HEK293 (cell line): ENCODE data around the gene IKZF4.

Source experiments
- GLIS1 ChIP-seq: fragments of 450-650 bp; formaldehyde crosslinking; IDR thresholded peaks from 2 replicates; pipeline ENCODE4 v1.5.1; 2016; ENCODE audit warnings: missing biosample characterization, missing genetic modification characterization
- HOXA7 ChIP-seq: sonication (generic); formaldehyde crosslinking; IDR thresholded peaks from 2 replicates; pipeline ENCODE4 v1.8.1; 2022; ENCODE audit warnings: missing genetic modification reagents, borderline replicate concordance
- OVOL3 ChIP-seq: fragments of 450-650 bp; formaldehyde crosslinking; IDR thresholded peaks from 2 replicates; pipeline ENCODE4 v1.5.1; 2016; ENCODE audit warnings: missing biosample characterization, missing genetic modification characterization
- PRDM1 ChIP-seq: fragments of 450-650 bp; formaldehyde crosslinking; IDR thresholded peaks from 2 replicates; pipeline ENCODE4; 2016; ENCODE audit warnings: missing biosample characterization, missing genetic modification characterization
- REST ChIP-seq: fragments of 450-650 bp; formaldehyde crosslinking; IDR thresholded peaks from 2 replicates; pipeline ENCODE4 v1.5.1; 2016; ENCODE audit warnings: missing biosample characterization, missing genetic modification characterization
- ZBTB7A ChIP-seq: fragments of 450-650 bp; formaldehyde crosslinking; IDR thresholded peaks from 2 replicates; pipeline ENCODE4 v1.5.1; 2016; ENCODE audit warnings: low read depth, missing biosample characterization, missing genetic modification characterization
- ZFP3 ChIP-seq: fragments of 450-650 bp; formaldehyde crosslinking; IDR thresholded peaks from 2 replicates; pipeline ENCODE4 v1.5.1; 2016; ENCODE audit warnings: low read depth, missing biosample characterization, missing genetic modification characterization
- ZNF2 ChIP-seq: fragments of 450-650 bp; formaldehyde crosslinking; IDR thresholded peaks from 2 replicates; pipeline ENCODE4 v1.5.1; 2016; ENCODE audit warnings: missing biosample characterization, missing genetic modification characterization
- ZNF202 ChIP-seq: fragments of 450-650 bp; formaldehyde crosslinking; IDR thresholded peaks from 2 replicates; pipeline ENCODE4 v1.5.1; 2016; ENCODE audit warnings: missing biosample characterization, missing genetic modification characterization, borderline replicate concordance
- ZNF24 ChIP-seq: fragments of 450-650 bp; formaldehyde crosslinking; IDR thresholded peaks from 2 replicates; pipeline ENCODE4 v1.5.1; 2016; ENCODE audit warnings: missing biosample characterization, missing genetic modification characterization
- ZNF311 ChIP-seq: fragments of 450-650 bp; formaldehyde crosslinking; IDR thresholded peaks from 2 replicates; pipeline ENCODE4 v1.5.1; 2017; ENCODE audit warnings: missing biosample characterization, missing genetic modification characterization, borderline replicate concordance
- ZNF350 ChIP-seq: fragments of 450-650 bp; formaldehyde crosslinking; IDR thresholded peaks from 2 replicates; pipeline ENCODE4 v1.5.0; 2017; ENCODE audit warnings: missing biosample characterization, mild to moderate bottlenecking, missing genetic modification characterization
- ZNF394 ChIP-seq: fragments of 450-650 bp; formaldehyde crosslinking; IDR thresholded peaks from 2 replicates; pipeline ENCODE4 v1.5.1; 2016; ENCODE audit warnings: missing biosample characterization, missing genetic modification characterization, mild to moderate bottlenecking, moderate library complexity, borderline replicate concordance
- ZNF423 ChIP-seq: fragments of 450-650 bp; formaldehyde crosslinking; IDR thresholded peaks from 2 replicates; pipeline ENCODE4 v1.5.1; 2016; ENCODE audit warnings: missing biosample characterization, missing genetic modification characterization
- ZNF518A ChIP-seq: fragments of 450-650 bp; formaldehyde crosslinking; conservative IDR thresholded peaks from 2 replicates; pipeline ENCODE4 v1.5.1; 2016; ENCODE audit warnings: low read depth, missing biosample characterization, missing genetic modification characterization
- ZNF530 ChIP-seq: fragments of 450-650 bp; formaldehyde crosslinking; IDR thresholded peaks from 2 replicates; pipeline ENCODE4 v1.5.1; 2016; ENCODE audit warnings: low read depth, missing biosample characterization, missing genetic modification characterization
- ZNF561 ChIP-seq: fragments of 450-650 bp; IDR thresholded peaks from 2 replicates; pipeline ENCODE4 v1.5.1; 2018; ENCODE audit warnings: missing biosample characterization, missing genetic modification characterization, borderline replicate concordance
- ZNF571 ChIP-seq: fragments of 450-650 bp; formaldehyde crosslinking; IDR thresholded peaks from 2 replicates; pipeline ENCODE4 v1.5.0; 2017; ENCODE audit warnings: missing biosample characterization, missing genetic modification characterization
- ZNF701 ChIP-seq: fragments of 450-650 bp; formaldehyde crosslinking; IDR thresholded peaks from 2 replicates; pipeline ENCODE4 v1.5.1; 2016; ENCODE audit warnings: missing biosample characterization, missing genetic modification characterization
- ZNF776 ChIP-seq: fragments of 450-650 bp; formaldehyde crosslinking; IDR thresholded peaks from 2 replicates; pipeline ENCODE4 v1.5.0; 2017; ENCODE audit warnings: missing biosample characterization, missing genetic modification characterization, borderline replicate concordance
- ZNF777 ChIP-seq: fragments of 450-650 bp; formaldehyde crosslinking; IDR thresholded peaks from 2 replicates; pipeline ENCODE4 v1.5.1; 2017; ENCODE audit warnings: missing biosample characterization, missing genetic modification characterization, borderline replicate concordance
- TF ChIP-seq, protein P1 (sequence below): fragments of 450-650 bp; formaldehyde crosslinking; IDR thresholded peaks from 2 replicates; pipeline ENCODE4 v1.5.1; 2017; ENCODE audit warnings: missing biosample characterization, mild to moderate bottlenecking, missing genetic modification characterization, moderate library complexity
- TF ChIP-seq, protein P2 (sequence below): fragments of 450-650 bp; formaldehyde crosslinking; IDR thresholded peaks from 2 replicates; pipeline ENCODE4 v1.5.1; 2016; ENCODE audit warnings: missing biosample characterization, missing genetic modification characterization
- TF ChIP-seq, protein P3 (sequence below): fragments of 450-650 bp; formaldehyde crosslinking; IDR thresholded peaks from 2 replicates; pipeline ENCODE4 v1.5.1; 2016; ENCODE audit warnings: missing biosample characterization, missing genetic modification characterization
- TF ChIP-seq, protein P4 (sequence below): fragments of 450-650 bp; formaldehyde crosslinking; IDR thresholded peaks from 2 replicates; pipeline ENCODE4 v1.5.1; 2016; ENCODE audit warnings: missing biosample characterization, missing genetic modification characterization

IKZF4 gene

GRCh38 chr12:55973599-55974307 is 47.1 kb upstream of the IKZF4 start, which contains the start of gene RAB5B (continued):
- TF ChIP-seq ZNF2 (peak; percentile 85; the same call in 1 of the 2 replicates), ZNF777 (tag by site-specific recombination) (no peak), REST (no peak; the same call in 1 of the 2 replicates), HOXA7 (CRISPR knock-in tag) (no peak), ZNF776 (tag by site-specific recombination) (no peak), ZBTB7A (peak; percentile 87; the same call in 1 of the 2 replicates), ZNF518A (0 out of 2 replicates have a peak, but pooled peaks have one; percentile 18), ZNF571 (tag by site-specific recombination) (no peak), ZNF394 (tag by site-specific recombination) (no peak), ZNF202 (no peak), GLIS1 (tag by site-specific recombination) (no peak), ZNF423 (tag by site-specific recombination) (no peak), ZNF701 (tag by site-specific recombination) (no peak), OVOL3 (tag by site-specific recombination) (no peak), ZNF311 (tag by site-specific recombination) (no peak), PRDM1 (tag by site-specific recombination) (no peak), ZNF561 (tag by site-specific recombination) (no peak; the same call in 1 of the 2 replicates), ZFP3 (tag by site-specific recombination) (no peak), ZNF530 (tag by site-specific recombination) (no peak), ZNF350 (tag by site-specific recombination) (no peak), ZNF24 (no peak)
- TF ChIP-seq, protein P1, sequence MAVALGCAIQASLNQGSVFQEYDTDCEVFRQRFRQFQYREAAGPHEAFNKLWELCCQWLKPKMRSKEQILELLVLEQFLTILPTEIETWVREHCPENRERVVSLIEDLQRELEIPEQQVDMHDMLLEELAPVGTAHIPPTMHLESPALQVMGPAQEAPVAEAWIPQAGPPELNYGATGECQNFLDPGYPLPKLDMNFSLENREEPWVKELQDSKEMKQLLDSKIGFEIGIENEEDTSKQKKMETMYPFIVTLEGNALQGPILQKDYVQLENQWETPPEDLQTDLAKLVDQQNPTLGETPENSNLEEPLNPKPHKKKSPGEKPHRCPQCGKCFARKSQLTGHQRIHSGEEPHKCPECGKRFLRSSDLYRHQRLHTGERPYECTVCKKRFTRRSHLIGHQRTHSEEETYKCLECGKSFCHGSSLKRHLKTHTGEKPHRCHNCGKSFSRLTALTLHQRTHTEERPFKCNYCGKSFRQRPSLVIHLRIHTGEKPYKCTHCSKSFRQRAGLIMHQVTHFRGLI: no peak
- TF ChIP-seq, protein P2, sequence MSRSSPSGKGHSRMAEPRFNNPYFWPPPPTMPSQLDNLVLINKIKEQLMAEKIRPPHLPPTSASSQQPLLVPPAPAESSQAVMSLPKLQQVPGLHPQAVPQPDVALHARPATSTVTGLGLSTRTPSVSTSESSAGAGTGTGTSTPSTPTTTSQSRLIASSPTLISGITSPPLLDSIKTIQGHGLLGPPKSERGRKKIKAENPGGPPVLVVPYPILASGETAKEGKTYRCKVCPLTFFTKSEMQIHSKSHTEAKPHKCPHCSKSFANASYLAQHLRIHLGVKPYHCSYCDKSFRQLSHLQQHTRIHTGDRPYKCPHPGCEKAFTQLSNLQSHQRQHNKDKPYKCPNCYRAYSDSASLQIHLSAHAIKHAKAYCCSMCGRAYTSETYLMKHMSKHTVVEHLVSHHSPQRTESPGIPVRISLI (tag by site-specific recombination): no peak
- TF ChIP-seq, protein P3, sequence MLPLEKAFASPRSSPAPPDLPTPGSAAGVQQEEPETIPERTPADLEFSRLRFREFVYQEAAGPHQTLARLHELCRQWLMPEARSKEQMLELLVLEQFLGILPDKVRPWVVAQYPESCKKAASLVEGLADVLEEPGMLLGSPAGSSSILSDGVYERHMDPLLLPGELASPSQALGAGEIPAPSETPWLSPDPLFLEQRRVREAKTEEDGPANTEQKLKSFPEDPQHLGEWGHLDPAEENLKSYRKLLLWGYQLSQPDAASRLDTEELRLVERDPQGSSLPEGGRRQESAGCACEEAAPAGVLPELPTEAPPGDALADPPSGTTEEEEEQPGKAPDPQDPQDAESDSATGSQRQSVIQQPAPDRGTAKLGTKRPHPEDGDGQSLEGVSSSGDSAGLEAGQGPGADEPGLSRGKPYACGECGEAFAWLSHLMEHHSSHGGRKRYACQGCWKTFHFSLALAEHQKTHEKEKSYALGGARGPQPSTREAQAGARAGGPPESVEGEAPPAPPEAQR (tag by site-specific recombination): no peak
- TF ChIP-seq, protein P4, sequence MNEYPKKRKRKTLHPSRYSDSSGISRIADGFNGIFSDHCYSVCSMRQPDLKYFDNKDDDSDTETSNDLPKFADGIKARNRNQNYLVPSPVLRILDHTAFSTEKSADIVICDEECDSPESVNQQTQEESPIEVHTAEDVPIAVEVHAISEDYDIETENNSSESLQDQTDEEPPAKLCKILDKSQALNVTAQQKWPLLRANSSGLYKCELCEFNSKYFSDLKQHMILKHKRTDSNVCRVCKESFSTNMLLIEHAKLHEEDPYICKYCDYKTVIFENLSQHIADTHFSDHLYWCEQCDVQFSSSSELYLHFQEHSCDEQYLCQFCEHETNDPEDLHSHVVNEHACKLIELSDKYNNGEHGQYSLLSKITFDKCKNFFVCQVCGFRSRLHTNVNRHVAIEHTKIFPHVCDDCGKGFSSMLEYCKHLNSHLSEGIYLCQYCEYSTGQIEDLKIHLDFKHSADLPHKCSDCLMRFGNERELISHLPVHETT (tag by site-specific recombination): no peak; the same call in 1 of the 2 replicates
